GM13977 (cell line): ENCODE measurements around the gene FLOT1.
A peak's percentile ranks its signal among the peaks of the same experiment; 100 is the strongest.
"Not testable (repeated sequence)": the region's sequence is repeated elsewhere in the genome, so short reads cannot be mapped to it uniquely, and the experiment has no call there.

Experiments used
- DNase-seq: peaks from one replicate; pipeline ENCODE4 v3.0.0; 2012; ENCODE audit warnings: low spot score
- in situ Hi-C: fragments of 300-500 bp; cut with MboI; formaldehyde crosslinking; loops from one replicate; pipeline ENCODE4 v1.12.0; 2022; ENCODE audit warnings: low sequenced_read_pairs, low pct_unique_long_range_greater_than_20kb, mixed read lengths, inconsistent platforms; ENCODE audit not compliant: unreplicated experiment
- TF ChIP-seq, protein P1 (sequence below): IDR thresholded peaks from 2 replicates; pipeline ENCODE4 v1.5.1; 2012; ENCODE audit warnings: mild to moderate bottlenecking, control low read depth; ENCODE audit not compliant: insufficient read depth; ENCODE audit errors: extremely low read depth, missing control alignments

The FLOT1 gene

DNA sequence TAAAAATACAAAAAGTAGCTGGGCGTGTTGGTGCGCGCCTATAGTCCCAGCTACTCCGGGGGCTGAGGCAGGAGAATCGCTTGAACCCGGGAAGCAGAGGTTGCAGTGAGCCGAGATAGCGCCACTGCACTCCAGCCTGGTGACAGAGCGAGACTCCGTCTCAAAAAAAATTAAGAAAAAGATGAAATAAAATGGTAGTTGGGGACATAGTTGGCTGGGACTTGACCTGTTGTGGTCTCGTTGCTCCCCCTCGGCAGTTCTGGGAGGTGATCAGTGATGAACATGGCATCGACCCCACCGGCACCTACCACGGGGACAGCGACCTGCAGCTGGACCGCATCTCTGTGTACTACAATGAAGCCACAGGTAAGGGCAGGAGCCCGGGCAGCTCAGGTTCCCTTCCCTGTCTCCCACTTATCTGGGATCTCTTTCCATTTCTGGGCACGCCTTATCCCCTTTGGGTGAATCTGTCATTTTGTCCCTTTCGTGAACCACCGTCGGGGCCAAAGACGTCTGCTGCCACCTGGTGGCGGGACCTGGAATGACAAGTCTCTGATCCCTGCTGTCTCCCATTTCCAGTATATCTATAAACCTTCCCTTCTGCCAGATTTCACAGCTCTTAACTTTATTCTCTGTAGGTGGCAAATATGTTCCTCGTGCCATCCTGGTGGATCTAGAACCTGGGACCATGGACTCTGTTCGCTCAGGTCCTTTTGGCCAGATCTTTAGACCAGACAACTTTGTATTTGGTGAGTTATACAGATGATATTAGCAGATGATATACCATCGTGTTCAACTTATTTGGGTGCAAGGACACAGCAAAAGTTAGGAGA is 20.0 kb downstream of the FLOT1 start:
- in situ Hi-C loops: no loop called here
- TF ChIP-seq, protein P1, sequence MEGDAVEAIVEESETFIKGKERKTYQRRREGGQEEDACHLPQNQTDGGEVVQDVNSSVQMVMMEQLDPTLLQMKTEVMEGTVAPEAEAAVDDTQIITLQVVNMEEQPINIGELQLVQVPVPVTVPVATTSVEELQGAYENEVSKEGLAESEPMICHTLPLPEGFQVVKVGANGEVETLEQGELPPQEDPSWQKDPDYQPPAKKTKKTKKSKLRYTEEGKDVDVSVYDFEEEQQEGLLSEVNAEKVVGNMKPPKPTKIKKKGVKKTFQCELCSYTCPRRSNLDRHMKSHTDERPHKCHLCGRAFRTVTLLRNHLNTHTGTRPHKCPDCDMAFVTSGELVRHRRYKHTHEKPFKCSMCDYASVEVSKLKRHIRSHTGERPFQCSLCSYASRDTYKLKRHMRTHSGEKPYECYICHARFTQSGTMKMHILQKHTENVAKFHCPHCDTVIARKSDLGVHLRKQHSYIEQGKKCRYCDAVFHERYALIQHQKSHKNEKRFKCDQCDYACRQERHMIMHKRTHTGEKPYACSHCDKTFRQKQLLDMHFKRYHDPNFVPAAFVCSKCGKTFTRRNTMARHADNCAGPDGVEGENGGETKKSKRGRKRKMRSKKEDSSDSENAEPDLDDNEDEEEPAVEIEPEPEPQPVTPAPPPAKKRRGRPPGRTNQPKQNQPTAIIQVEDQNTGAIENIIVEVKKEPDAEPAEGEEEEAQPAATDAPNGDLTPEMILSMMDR: peak; percentile 92
- DNase-seq: peak; percentile 63

DNA sequence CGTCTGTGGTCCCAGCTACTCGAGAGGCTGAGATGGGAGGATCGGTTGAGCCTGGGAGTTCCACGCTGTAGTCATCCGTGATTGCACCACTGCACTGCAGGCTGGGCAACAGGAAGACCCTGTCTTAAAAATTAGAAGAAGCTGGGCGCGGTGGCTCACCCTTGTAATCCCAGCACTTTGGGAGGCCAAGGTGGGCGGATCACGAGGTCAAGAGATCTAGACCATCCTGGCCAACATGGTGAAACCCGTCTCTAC is 20.5 kb downstream of the FLOT1 start:
- in situ Hi-C loops, DNase-seq: not testable (repeated sequence)

DNA sequence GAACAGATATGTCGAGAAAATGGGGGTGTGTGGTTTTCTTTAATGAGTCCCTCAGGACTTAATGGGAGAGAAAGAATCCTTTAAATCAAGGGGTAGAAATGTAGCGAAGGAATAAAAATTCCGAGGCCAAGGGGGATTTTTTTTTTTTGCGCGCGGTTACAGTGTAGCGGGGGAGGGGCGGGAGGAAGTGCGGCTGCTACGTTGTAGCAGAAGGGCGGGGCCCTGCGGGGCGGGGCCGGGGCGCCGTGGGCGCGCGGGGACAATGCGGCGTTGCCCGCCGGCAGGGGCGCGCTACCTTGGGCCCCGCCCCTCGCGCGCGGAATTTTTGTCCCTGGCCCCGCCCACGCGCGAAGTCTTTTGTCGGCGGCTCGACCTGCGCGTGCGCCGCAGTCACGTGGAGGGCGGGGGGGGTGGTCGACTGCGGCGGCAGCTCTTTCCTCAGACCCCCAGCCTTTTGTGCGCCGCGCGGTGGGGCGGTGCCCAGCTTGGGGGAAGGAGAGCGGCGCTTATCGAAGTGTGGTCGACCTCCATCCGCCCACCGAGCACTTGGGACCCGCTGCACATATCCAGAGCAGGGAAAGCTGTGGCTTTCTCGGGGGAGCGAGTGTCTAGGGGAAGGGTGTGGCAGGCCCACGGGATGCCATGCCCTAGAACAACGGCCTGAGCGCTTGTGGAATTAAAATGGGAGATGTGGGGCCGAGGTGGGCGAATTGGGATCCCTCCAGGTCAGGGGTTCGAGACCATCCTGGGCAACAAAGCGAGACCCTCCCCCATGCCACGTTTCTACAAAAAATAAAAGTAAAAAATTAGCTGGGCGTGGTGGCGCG is 21.1 kb downstream of the FLOT1 start:
- TF ChIP-seq, protein P1: peak; percentile 20
- peak; percentile 94 for DNase-seq
- in situ Hi-C loops: no loop called here

DNA sequence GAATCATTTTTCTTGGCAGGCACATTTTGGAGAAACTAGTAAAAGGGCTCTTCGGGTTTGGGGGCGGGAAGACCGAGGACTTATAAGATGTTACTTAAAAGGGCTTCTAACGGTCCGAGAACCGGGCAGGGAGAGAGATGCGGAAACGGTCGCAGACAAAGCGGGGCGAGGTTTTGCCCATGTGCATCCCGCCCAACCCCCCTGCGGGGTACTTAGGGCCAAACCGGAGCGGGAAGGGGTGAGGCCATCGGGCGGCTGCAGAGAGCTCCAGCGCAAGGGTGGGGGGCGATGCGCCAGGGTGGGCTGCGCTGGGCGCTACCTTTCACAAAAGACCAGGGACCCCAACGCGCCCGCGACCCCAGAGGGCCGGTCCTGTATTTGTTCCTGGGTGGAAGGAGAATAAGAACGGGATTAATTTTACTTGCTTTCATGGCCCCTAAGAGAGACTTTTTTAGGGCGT is 21.7 kb downstream of the FLOT1 start:
- in situ Hi-C loops: no loop called here
- DNase-seq: peak; percentile 52
- TF ChIP-seq, protein P1: no peak

DNA sequence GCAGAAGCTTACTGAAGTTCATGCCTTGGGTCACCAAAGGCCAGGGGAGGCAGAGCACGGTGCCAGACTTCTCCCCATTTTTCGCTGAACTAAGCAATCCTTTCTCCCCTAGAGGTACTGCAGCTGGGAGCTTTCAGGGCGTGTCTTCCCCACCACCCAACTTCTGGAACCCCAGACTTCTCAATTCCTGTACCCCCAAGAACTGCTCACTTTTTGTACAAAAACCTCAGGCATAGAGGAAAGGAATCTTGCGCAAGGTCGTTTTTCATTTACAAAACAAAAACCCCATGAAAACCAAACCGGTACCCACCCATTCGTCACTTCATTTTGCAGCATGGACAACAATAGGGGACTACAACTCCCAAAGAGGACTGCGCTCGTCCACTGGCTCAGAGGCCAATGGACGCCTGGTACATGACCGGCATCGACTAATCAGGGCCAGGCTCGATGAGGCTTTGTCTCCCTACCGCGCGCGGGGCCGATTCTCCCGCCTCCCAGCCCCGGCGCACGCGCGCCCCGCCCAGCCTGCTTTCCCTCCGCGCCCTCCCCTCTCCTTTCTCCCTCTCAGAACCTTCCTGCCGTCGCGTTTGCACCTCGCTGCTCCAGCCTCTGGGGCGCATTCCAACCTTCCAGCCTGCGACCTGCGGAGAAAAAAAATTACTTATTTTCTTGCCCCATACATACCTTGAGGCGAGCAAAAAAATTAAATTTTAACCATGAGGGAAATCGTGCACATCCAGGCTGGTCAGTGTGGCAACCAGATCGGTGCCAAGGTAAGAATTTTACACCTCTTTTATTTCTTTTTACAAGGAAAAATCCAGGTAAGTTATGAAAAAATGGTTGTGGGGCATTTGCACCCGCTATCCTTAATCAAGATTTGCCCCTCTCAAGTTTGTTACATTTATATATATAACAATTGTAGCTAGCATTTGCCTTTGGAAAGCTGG is 22.4 kb downstream of the FLOT1 start, which contains the start of gene TUBB:
TUBB (plus strand) TSS at position 562 of the 947 bp plus-strand sequence; CDS start at position 717, 155 bp downstream.
- TF ChIP-seq, protein P1: no peak
- in situ Hi-C loops: no loop called here
- DNase-seq: peak; percentile 92

DNA sequence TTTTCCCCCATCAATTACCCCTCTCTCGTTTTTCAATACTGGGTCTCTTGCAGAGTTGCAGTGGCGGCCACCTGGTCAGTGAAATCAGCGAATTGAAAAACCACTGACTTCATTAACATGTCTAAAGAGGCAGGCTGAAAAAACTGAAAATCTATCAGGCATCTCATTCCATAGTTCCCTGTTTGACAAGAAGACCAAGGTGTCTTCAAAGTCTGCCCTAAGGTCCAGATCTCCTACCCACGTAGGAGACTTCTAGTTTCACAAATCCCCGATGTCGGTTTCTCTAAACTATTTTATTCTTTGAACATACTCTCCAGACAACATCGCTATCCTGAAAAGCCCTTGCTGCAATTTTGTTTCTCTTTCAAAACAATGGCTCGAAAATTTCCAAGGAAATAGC is 23.1 kb downstream of the FLOT1 start:
- no peak for DNase-seq
- in situ Hi-C loops: no loop called here
- TF ChIP-seq, protein P1: no peak

DNA sequence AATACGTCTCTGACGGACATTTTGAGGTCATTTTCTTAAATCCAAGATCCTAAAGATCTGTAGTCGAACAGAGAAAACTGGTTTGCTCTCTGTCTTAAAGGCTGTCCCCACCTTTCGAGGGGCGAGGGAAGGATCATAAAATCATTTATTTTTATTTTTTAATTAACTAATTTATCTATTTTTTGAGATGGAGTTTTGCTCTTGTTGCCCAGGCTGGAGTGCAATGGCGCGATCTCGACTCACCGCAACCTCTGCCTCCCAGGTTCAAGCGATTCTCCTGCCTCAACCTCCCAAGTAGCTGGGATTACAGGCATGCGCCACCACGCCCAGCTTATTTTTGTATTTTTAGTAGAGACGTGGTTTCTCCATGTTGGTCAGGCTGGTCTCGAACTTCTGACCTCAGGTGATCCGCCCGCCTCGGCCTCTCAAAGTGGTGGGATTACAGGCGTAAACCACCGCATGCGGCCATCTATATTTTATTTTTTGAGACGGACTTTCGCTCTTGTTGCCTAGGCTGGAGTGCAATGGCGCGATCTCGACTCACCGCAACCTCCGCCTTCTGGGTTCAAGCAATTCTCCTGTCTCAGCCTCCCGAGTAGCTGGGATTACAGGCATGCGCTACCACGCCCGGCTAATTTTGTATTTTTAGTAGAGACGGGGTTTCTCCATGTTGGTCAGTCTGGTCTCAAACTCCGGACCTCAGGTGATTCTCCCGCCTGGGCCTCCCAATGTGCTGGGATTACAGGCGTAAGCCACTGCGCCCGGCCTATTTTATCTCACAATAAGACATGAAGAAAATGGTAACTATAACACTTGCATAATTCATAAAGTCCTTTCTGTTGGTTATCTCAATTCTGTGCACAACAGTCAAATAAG is 24.4 kb downstream of the FLOT1 start:
- in situ Hi-C loops, DNase-seq: not testable (repeated sequence)
